ENCODE data around the gene PXT1.

Gene PXT1

DNA sequence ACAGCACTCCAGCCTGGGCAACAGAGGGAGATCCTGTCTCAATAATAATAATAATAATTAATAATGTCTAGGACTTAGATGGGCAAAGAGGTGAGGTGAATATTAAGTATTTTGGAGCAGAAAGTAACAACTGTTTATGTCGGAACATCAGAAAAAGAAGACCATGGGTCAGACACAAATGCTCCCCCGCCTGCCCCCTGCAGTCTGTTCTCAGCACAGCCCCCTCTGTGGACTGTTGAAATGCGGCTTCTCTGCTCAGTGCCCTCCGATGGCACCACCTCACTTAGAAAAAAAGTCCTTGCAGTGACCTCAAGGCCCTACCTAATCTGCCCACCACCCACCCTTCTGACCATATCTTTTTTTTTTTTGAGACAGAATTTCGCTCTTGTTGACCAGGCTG, 50.0 kb downstream of the PXT1 start:
- Mint-ChIP-seq H3K4me3 (no peak overlapping the region), H3K36me3 (no peaks in the 10 kb centered on the region), H3K27ac (peak overlapping the region; percentile 31), H3K9me3 (peaks cover 0 to 2% of the 10 kb centered on the region in 2 donors), H3K27me3 (peaks cover 32 to 42% of the 10 kb centered on the region in 2 donors), H3K4me1 (peaks cover 5 to 7% of the 10 kb centered on the region in 2 donors)
- ATAC-seq (replicated peaks) (no peak), DNase-seq (no peak)

GRCh38 chr6:36389353-36389752, 53.3 kb downstream of the PXT1 start:
- no peak for ATAC-seq (replicated peaks)
- Mint-ChIP-seq H3K36me3 (no peaks in the 10 kb centered on the region), H3K4me1 (peaks cover 17 to 21% of the 10 kb centered on the region in 2 donors), H3K27ac (no peak overlapping the region), H3K4me3 (no peak overlapping the region), H3K9me3 (peaks cover 0 to 2% of the 10 kb centered on the region in 2 donors), H3K27me3 (peaks cover 55 to 63% of the 10 kb centered on the region in 2 donors)
- DNase-seq, result no peak

GRCh38 chr6:36387440-36388303, 55.0 kb downstream of the PXT1 start, which contains the start of gene ETV7:
ETV7 (minus strand) TSS chr6:36387669; CDS start chr6:36387541, 128 bp downstream.
- Mint-ChIP-seq H3K27ac (no peak within 1 kb of the TSS), H3K9me3 (no peaks in the 10 kb centered on the region), H3K4me3 (peak within 1 kb of the TSS; percentile 79 to 82), H3K36me3 (no peaks in the 10 kb centered on the region), H3K4me1 (peaks cover 17 to 21% of the 10 kb centered on the region in 2 donors), H3K27me3 (peaks cover 48 to 56% of the 10 kb centered on the region in 2 donors)
- peak; percentile 64 to 66 for ATAC-seq (replicated peaks)
- no peak for DNase-seq

DNA sequence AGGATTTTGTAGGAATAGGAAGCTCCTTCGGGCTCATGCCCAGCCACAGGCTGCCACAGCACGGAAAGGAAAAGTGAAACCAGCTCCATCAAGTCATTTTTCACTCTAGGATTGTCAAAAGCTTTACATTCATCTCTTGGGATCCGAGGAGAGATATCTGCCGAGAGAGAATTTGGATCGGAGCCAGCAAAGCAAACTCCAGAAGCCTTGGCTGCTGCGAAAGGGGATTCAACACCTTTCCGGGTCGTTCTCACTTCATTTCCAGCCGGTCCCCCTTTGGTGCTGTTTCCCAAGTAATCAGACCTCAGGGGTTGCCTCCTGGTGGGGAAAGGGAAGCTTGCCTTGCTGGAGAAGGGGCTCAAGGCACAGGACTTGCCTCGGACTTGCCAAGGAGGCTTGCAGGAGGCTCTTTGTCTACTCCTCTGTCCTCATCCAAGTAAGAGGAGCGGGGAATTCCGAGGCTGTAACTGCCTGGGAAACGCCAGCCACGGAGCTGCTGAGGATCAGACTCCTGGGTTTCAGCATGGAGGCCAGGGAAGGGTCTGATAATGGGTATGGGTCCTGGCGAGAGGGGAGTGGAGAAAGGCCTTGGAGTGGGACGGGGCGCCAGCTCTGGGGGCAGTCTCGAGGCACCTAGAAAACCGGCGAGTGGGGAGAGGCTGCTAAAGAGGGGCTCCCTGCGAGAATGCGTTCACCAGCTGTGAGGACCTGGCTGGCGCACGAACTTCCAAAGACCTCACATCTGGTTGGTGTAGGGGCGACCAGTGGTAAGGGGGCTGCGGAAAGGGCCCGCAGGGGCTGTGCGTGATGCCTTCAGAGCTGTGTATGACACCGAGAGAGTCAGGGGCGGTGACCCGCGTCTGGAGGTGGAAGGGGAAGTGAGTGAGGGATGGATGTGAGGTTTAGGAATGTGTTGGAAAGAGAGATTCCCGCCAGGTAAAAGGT, 55.9 kb downstream of the PXT1 start:
- Mint-ChIP-seq H3K9me3 (no peaks in the 10 kb centered on the region), H3K27ac (peak overlapping the region; percentile 84), H3K27me3 (peaks cover 46 to 48% of the 10 kb centered on the region in 2 donors), H3K4me3 (peak overlapping the region; percentile 79 to 82), H3K4me1 (peaks cover 17 to 21% of the 10 kb centered on the region in 2 donors), H3K36me3 (no peaks in the 10 kb centered on the region)
- DNase-seq (no peak), ATAC-seq (replicated peaks) (peak; percentile 68 to 72)

DNA sequence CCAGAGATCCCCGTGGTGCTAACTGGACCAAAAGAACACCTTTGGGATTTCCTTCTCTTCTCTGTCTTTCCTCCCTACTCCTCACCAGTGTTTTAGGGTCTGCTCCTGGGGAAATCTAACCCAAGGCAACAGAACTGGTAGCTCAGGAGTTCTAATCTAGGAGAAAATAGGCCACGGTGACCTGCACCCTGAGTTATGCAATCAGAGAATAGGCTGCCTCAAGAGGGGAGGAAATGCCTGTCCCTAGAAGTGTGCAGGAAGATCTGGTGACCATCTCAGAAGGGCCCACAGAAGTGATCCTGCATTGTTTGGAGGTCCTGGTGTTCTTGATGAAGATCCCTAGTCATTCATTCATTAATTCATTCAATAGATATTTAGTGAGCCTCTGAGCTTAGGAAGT, 58.6 kb downstream of the PXT1 start:
- no peak overlapping the region for H3K27ac Mint-ChIP-seq
- no peak overlapping the region for H3K4me3 Mint-ChIP-seq
- no peak for ATAC-seq (replicated peaks)

DNA sequence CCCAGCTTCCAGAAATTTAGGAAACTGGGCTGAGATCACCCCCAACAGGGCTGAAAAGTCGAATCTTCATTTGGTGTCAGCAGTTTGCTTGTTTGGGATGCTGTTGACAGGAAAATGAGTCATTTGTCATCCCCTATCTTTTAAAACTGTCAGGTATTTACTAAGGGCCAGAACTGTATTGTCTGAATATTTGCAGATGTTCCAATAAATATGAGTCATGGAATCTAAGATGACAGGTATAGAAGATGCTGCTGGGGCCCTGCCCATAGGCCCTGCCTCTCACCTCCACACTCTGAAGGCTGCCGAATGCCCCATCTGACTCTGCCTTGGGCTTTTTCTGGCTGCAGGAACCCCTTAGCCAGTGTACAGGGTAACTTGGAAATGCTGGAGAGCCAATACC, 59.0 kb downstream of the PXT1 start:
- ATAC-seq (replicated peaks), result no peak
- H3K4me1 Mint-ChIP-seq, result peaks cover 15 to 21% of the 10 kb centered on the region in 2 donors
- H3K36me3 Mint-ChIP-seq, result no peaks in the 10 kb centered on the region
- H3K27me3 Mint-ChIP-seq, result peaks cover 34% of the 10 kb centered on the region in 2 donors
- H3K9me3 Mint-ChIP-seq, result no peaks in the 10 kb centered on the region
- H3K27ac Mint-ChIP-seq, result no peak overlapping the region
- no peak for DNase-seq
- no peak overlapping the region for H3K4me3 Mint-ChIP-seq

More for the DNA sequence above, 58.6 kb downstream of the PXT1 start:
- DNase-seq, result no peak
- Mint-ChIP-seq H3K36me3 (no peaks in the 10 kb centered on the region), H3K27me3 (peaks cover 35 to 36% of the 10 kb centered on the region in 2 donors), H3K4me1 (peaks cover 15 to 21% of the 10 kb centered on the region in 2 donors), H3K9me3 (no peaks in the 10 kb centered on the region)

DNA sequence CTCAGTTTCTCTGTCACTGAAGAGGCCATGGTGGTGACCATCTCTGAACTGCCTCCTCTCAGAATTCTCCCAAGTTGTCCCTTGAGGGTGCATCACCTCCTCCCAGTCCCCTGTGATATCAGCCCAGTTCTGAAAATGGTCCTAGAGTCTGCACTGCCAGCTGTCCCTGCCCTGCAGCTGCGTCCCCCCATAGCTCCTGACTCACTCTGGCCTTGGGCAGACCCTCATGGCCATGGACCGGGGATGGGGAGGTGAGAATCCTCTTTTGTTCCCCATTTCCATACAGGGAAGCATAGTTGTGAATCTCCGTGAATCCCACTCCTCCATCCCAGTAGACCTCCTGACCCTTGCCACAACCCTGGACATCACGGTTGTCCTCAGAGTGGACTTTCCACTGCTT, 59.7 kb downstream of the PXT1 start:
- no peak overlapping the region for H3K4me3 Mint-ChIP-seq
- peaks cover 11 to 17% of the 10 kb centered on the region in 2 donors for H3K4me1 Mint-ChIP-seq
- no peaks in the 10 kb centered on the region for H3K36me3 Mint-ChIP-seq
- no peak for DNase-seq
- H3K27me3 Mint-ChIP-seq, result peaks cover 28% of the 10 kb centered on the region in 2 donors
- H3K9me3 Mint-ChIP-seq, result no peaks in the 10 kb centered on the region
- ATAC-seq (replicated peaks), result no peak
- H3K27ac Mint-ChIP-seq, result no peak overlapping the region

DNA sequence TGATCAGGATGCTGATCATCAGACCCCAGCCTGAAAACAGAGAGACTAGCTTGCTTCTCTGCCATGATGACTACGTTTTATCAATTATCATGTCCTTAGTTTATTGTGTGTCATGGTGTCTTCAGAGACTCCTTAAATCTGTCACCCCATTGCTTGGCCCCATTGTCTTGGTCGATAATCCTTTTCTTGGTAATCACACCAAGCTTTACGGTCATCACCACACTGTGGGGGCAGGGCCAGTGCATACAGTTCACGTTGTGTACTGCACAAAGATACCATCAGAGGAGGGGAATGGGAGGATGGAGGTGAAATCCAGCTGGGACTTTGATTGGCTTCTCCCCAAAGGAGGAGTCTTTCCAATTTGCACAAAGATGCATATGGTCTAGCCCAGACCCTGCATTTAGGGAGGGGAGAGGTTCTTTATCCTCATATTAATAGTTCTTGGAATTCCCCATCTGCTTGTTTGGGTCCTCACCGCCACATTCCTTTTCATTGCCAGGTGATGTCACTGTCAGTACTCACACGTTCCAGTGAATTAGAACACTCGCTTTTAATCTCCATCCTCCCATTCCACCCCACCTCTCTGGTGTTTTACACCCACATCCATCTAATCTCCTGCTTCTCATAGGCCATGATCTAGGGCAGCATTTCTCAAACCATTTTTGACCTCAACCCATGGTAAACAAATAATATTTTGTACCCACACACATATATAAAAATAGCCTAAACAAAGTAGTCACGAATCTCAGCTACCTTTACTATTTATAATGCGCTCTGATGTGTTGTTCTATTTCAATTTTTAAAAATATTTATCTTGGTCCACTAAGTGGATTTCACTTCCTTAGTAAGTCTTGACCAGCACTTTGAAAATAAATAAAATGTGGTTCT, 60.9 kb downstream of the PXT1 start:
- H3K9me3 Mint-ChIP-seq, result no peaks in the 10 kb centered on the region
- peaks cover 19% of the 10 kb centered on the region in 2 donors for H3K27me3 Mint-ChIP-seq
- DNase-seq, result no peak
- H3K36me3 Mint-ChIP-seq, result no peaks in the 10 kb centered on the region
- H3K4me3 Mint-ChIP-seq, result no peak overlapping the region
- peaks cover 4 to 8% of the 10 kb centered on the region in 2 donors for H3K4me1 Mint-ChIP-seq
- no peak for ATAC-seq (replicated peaks)
- no peak overlapping the region for H3K27ac Mint-ChIP-seq

DNA sequence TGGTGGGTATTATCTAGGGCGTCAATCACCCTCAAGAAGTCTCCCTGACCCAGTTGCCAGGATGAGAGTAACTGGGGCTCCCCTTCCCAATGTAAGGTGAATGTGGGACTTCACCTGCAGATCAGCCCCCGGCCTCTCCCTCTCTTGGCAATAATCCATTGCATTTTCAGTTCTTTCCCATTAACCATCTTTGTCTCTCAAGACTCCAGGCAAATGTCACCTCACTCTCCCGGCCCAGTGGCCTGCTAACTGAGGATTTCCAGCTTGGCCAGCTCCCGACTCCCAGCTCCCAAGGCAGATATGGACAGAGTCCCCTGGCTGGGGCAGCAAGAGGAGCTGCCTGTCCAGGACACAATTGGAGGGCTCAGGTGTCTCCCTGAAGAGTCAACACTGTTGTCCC, 62.5 kb downstream of the PXT1 start:
- ATAC-seq (replicated peaks) (no peak), DNase-seq (no peak)
- H3K9me3 Mint-ChIP-seq, result no peaks in the 10 kb centered on the region
- H3K4me3 Mint-ChIP-seq, result no peak overlapping the region
- H3K36me3 Mint-ChIP-seq, result no peaks in the 10 kb centered on the region
- H3K4me1 Mint-ChIP-seq, result peaks cover 0 to 1% of the 10 kb centered on the region in 2 donors
- H3K27me3 Mint-ChIP-seq, result peaks cover 4 to 6% of the 10 kb centered on the region in 2 donors
- no peak overlapping the region for H3K27ac Mint-ChIP-seq

- DNase-seq, result no peak
- no peaks in the 10 kb centered on the region for H3K36me3 Mint-ChIP-seq
- ATAC-seq (replicated peaks), result no peak
- no peak overlapping the region for H3K4me3 Mint-ChIP-seq
- no peaks in the 10 kb centered on the region for H3K9me3 Mint-ChIP-seq
- H3K27ac Mint-ChIP-seq, result no peak overlapping the region
- peaks cover 0 to 1% of the 10 kb centered on the region in 2 donors for H3K4me1 Mint-ChIP-seq
- peaks cover 4 to 6% of the 10 kb centered on the region in 2 donors for H3K27me3 Mint-ChIP-seq
Observed at GRCh38 chr6:36378936-36379335, 63.7 kb downstream of the PXT1 start.

DNA sequence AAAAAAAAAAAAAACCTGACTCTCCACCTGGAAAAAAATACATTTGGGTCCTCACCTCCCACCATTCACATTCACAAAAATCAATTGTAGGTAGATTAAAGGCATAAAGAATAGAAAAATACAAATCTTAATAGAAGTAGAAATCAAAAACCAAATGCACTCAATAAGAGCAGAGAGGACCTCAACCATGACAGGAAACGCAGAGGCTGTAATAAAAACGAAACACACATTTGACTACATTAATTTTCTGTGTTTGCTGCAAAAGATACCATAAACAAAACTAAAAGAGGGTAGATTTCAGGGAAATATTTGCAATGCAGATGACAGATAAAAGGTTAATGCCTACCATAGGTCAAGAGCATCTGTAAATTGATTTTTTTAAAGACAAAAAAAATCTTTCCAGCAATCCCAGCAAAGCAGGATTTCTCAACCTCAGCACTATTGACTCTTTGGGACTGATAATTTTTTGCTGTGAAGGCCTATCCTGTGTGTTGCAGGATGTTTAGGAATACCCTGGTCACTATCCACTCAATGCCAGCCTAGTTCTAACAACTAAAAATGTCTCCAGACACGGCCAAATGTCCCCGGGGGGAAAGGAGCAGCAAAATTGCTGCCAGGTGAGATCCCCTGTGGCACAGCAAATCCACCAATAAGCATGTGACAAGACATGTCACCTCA, 64.3 kb downstream of the PXT1 start:
- Mint-ChIP-seq H3K4me1 (peaks cover 0 to 1% of the 10 kb centered on the region in 2 donors), H3K36me3 (no peaks in the 10 kb centered on the region), H3K27ac (no peak overlapping the region), H3K27me3 (peaks cover 4 to 6% of the 10 kb centered on the region in 2 donors), H3K9me3 (no peaks in the 10 kb centered on the region), H3K4me3 (no peak overlapping the region)
- ATAC-seq (replicated peaks), result no peak
- no peak for DNase-seq

- DNase-seq (no peak), ATAC-seq (replicated peaks) (no peak)
- peaks cover 4 to 5% of the 10 kb centered on the region in 2 donors for H3K27me3 Mint-ChIP-seq
- H3K4me1 Mint-ChIP-seq, result peaks cover 0 to 1% of the 10 kb centered on the region in 2 donors
- no peak overlapping the region for H3K4me3 Mint-ChIP-seq
- H3K9me3 Mint-ChIP-seq, result no peaks in the 10 kb centered on the region
- H3K36me3 Mint-ChIP-seq, result no peaks in the 10 kb centered on the region
- no peak overlapping the region for H3K27ac Mint-ChIP-seq
Observed at GRCh38 chr6:36377594-36377993, 65.1 kb downstream of the PXT1 start.

- no peaks in the 10 kb centered on the region for H3K9me3 Mint-ChIP-seq
- peaks cover 0 to 1% of the 10 kb centered on the region in 2 donors for H3K4me1 Mint-ChIP-seq
- DNase-seq (no peak), ATAC-seq (replicated peaks) (no peak)
- H3K27ac Mint-ChIP-seq, result no peak overlapping the region
- H3K36me3 Mint-ChIP-seq, result no peaks in the 10 kb centered on the region
- no peak overlapping the region for H3K4me3 Mint-ChIP-seq
- H3K27me3 Mint-ChIP-seq, result peaks cover 10 to 11% of the 10 kb centered on the region in 2 donors
Observed at GRCh38 chr6:36376742-36377141, 65.9 kb downstream of the PXT1 start.
